AG10803 (cell line): ENCODE measurements around the gene SMG9.

Experiments
- DNase-seq: peaks from one replicate; pipeline ENCODE4 v3.0.0; 2010; ENCODE audit warnings: low read depth
- H3K4me3 ChIP-seq: 2 replicates; pipeline ENCODE4 v1.5.1; 2011; ENCODE audit warnings: mild to moderate bottlenecking, low read length, control low read depth
- TF ChIP-seq, protein P1 (sequence below): conservative IDR thresholded peaks from 2 replicates; pipeline ENCODE4 v1.5.1; 2011; ENCODE audit warnings: mild to moderate bottlenecking, low read length, control low read depth, inconsistent platforms

The SMG9 gene

DNA sequence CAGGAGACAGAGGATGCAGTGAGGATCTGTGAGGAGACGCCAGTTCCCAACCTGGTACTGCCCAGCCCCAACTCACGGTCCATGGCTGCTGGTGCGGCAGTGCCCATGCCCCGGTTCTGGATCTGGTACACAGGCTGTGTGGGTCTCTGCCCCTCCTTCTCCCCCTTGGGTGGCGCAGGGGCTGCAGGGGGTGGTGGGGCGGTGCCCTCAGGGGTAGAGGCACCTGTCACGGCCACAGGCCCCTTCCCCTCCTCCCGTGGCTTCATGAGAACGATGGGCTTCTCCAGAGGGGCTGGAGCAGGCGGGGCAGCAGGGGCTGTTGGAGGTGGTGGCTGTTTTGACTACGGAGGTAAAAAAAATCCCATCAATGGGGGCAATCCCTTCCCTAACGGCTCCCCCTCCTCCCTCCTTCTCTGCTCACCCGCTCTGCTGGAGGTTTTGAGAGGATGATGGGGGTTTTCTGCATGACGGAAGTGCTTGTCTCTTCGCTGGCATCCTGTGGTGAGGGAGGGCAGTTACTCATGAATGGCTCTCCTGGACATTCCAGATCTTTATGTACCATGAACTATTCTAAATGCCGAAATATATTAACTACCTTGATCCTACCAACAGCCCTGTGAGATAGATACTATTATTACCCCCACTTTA, 7.1 kb downstream of the SMG9 start:
- H3K4me3 ChIP-seq: no peak overlapping the region
- DNase-seq: no peak
- TF ChIP-seq, protein P1, sequence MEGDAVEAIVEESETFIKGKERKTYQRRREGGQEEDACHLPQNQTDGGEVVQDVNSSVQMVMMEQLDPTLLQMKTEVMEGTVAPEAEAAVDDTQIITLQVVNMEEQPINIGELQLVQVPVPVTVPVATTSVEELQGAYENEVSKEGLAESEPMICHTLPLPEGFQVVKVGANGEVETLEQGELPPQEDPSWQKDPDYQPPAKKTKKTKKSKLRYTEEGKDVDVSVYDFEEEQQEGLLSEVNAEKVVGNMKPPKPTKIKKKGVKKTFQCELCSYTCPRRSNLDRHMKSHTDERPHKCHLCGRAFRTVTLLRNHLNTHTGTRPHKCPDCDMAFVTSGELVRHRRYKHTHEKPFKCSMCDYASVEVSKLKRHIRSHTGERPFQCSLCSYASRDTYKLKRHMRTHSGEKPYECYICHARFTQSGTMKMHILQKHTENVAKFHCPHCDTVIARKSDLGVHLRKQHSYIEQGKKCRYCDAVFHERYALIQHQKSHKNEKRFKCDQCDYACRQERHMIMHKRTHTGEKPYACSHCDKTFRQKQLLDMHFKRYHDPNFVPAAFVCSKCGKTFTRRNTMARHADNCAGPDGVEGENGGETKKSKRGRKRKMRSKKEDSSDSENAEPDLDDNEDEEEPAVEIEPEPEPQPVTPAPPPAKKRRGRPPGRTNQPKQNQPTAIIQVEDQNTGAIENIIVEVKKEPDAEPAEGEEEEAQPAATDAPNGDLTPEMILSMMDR: no peak

DNA sequence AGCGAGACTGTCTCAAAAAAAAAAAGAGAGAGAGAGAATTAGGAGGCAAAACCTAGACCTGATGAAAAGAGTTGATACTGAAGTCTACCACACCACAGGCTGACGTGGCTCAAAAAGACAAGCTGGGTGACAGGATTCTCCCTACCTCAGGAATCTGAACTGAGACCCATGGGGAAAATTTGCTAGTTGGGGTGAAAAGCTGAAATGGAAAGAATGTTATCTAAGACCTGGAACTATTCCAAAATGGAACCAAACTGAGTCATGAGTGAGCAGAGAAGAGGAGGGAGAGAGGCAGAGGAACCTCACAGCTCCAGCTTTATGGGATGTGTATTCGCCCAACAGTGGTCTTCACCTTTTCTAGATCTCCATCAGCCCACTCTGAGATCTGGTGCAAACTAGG, 11.7 kb downstream of the SMG9 start:
- DNase-seq: peak; percentile 55
- TF ChIP-seq, protein P1: no peak

DNA sequence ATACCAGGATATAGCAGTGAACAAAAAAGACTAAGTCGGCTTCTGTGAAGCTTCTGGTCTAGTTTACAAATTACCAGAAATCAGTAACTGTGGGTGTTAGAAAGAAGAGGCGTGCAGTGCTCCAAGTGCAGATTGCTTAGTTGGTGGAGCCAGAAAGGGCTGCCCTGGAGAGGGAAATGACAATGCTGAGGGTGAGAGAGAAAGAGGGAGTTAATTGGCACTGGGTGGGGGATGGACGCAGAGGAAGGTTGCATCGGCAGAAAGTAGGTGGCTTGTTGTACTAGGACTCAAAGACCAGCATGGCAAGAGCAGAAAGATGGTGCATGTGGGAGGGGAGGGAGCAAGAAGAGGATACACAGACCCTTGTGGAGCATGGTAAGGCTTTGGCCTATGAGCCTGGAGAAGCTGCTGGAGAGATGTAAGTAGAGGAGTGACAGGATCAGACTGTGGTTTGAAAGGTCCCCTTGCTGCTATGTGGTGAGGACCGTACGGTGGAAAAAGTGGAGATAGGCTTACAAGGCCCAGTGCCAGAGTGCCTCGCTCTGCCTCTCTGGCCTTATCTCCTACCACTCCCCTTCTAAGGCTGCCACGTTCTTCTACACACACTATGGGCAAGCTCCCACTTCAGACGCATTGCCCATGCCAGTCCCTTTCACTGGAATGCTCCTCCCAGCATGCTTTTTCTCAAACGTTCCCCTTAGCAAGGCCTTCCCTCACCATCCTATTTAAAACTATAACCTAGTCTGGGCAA, 13.5 kb downstream of the SMG9 start:
- DNase-seq: no peak
- TF ChIP-seq, protein P1: no peak
- no peak overlapping the region for H3K4me3 ChIP-seq

More for the DNA sequence above, 11.7 kb downstream of the SMG9 start:
- no peak overlapping the region for H3K4me3 ChIP-seq

DNA sequence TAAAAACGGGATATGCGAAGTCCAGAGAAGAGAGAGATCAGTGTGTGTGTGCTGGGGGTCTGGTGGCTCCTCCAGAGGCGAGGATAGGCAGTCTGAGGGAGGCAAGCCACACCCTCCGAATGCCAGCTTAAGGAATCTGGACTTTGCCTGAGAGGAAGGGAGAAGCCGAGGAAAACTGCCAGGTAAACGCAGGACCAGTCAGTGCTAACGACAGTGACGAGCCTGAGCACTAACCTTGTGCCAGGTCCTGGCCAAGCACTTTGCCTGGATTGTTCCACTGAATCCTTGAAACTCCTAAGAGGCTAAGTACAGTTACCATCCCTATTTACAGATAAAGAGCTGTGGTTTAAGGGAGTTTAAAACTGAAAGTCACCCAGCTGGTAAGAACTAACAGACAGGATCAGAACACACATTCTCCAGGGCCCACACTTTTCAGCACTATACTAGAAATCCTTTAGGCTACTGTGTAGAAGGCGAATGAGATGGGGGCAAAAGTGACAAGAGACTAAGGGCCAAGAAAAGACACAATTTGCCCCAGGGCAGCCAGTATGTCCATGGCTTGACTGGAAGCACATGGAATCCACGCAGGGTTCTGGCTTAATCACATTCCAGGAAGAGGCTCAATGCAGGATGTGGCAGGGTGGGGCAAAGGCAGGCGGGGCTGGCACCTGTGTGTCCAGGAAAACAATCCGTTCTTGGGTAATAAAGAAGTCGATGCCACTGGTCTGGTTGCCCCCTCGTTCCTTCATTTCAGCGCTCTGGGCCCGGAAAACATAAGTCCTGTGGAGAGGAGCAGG, 15.1 kb downstream of the SMG9 start:
- TF ChIP-seq, protein P1: no peak
- H3K4me3 ChIP-seq: no peak overlapping the region
- no peak for DNase-seq

DNA sequence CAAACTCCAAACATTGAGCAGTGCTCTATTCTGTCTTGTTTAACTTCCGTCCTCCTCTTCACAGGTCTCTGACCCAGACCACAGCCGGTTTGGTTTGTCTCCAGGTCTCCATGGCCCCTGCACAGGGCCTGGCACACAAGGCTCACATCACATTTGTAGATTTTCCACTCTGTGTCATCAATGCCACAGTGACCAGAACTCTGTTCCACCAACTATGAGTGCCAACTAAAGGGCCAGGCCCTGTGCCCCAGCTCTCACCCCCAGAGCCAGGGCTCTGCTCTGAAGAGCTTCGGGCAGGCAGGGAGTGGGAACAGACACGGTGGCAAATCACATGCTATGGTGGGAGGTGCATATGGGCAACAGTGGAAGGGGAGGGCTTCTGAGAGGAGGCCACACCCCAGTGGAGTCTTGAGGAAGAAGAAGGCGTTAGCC, 16.0 kb downstream of the SMG9 start:
- TF ChIP-seq, protein P1: no peak
- no peak for DNase-seq
- H3K4me3 ChIP-seq: no peak overlapping the region

DNA sequence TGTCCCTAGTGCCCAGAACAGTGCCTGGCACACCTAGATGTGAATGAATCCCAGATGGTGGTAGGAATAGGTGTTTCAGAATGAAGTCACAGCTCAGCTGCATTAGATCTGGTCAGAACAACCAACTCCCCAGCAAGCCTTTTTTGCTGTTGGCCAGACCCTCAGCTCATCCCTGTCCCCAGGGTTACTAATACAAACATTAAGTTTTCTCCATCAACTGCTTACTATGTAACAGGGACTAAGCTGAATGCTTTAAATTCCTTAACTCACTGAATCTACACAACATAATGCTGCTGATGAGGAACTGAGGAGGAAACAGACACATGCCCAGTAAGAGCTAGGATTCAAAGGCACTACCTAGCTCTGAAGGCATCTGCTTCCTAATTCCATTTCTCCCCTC, 18.8 kb downstream of the SMG9 start:
- TF ChIP-seq, protein P1: no peak
- no peak overlapping the region for H3K4me3 ChIP-seq
- peak; percentile 67 for DNase-seq
